Measurements from ENCODE around the gene CYP4F2.
"Not testable (repeated sequence)": the region's sequence is repeated elsewhere in the genome, so short reads cannot be mapped to it uniquely, and the experiment has no call there.

Gene CYP4F2

DNA sequence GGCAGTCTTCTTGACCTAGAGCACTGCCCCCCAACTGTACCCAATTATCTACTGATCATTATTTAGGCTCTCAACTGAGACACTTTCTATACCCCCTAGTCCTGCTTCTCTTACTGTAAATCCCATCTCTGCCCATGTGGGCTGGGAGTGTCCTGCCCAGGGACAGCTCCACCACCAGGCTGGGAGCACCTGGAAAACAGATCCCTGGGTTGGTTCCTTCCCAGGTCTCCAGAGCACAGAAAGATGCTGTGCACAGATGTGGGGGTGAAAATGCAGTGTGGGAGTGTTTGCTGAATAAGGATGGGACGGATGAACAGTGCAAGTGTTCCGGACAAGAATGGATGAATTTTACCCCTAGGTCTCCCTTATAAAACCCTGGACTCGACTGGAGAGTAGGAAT is 12.7 kb downstream of the CYP4F2 start:
- H3K27ac ChIP-seq, result no peak overlapping the region
- TF ChIP-seq ZFX (IDR thresholded peaks at IDR 0.05; ENCODE audit: borderline replicate concordance), result no peak
- TF ChIP-seq, protein P1, sequence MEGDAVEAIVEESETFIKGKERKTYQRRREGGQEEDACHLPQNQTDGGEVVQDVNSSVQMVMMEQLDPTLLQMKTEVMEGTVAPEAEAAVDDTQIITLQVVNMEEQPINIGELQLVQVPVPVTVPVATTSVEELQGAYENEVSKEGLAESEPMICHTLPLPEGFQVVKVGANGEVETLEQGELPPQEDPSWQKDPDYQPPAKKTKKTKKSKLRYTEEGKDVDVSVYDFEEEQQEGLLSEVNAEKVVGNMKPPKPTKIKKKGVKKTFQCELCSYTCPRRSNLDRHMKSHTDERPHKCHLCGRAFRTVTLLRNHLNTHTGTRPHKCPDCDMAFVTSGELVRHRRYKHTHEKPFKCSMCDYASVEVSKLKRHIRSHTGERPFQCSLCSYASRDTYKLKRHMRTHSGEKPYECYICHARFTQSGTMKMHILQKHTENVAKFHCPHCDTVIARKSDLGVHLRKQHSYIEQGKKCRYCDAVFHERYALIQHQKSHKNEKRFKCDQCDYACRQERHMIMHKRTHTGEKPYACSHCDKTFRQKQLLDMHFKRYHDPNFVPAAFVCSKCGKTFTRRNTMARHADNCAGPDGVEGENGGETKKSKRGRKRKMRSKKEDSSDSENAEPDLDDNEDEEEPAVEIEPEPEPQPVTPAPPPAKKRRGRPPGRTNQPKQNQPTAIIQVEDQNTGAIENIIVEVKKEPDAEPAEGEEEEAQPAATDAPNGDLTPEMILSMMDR (IDR thresholded peaks at IDR 0.05), result no peak

DNA sequence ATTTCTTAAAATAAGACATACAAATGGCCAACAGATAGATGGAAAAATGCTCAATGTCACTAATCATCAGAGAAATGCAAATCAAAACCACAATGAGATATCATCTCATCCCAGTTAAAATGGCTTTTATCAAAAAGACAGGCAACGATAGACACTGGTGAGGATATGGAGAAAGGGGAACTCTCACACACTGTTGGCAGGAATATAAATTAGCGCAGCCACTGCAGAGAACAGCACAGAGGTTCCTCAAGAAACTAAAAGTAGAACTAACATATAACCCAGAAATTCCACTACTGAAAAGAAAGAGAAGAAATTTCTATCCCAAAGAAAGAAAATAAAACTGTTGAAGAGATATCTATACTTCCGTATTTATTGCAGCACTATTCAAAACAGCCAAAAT is 14.5 kb downstream of the CYP4F2 start:
- H3K27ac ChIP-seq, result not testable (repeated sequence)

DNA sequence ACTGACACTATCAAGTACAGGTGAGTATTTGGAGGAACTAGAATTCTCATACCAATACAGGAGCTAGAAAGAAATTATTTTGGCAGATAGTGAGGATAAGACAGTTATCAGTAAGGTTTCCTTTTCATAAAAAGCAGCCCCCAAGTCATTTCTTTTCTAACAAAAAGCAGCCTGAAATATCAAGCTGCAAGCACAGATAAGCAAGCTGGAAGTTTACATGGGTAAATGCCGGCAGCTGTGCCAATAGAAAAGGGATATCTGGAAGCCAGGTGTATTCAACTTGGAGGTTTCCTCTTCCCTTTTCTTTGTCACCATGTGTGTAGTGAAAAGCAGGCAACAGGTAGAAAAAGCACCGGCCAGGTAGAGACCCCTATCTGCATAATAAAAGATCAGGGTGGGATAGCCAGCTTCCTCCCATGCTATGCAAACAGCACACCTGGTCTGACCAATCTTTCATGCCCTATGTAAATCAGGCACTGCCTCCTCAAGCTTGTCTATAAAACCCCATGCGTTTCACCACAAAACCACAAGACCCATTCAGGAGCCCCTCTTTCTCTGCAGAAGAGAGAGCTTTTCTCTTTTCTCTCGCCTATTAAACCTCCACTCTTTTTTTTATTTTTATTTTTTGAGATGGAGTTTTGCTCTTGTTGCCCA is 22.9 kb downstream of the CYP4F2 start:
- H3K27ac ChIP-seq, result no peak overlapping the region
- no peak for TF ChIP-seq ZFX (IDR thresholded peaks at IDR 0.05; ENCODE audit: borderline replicate concordance)
- TF ChIP-seq, protein P1 (IDR thresholded peaks at IDR 0.05), result no peak

DNA sequence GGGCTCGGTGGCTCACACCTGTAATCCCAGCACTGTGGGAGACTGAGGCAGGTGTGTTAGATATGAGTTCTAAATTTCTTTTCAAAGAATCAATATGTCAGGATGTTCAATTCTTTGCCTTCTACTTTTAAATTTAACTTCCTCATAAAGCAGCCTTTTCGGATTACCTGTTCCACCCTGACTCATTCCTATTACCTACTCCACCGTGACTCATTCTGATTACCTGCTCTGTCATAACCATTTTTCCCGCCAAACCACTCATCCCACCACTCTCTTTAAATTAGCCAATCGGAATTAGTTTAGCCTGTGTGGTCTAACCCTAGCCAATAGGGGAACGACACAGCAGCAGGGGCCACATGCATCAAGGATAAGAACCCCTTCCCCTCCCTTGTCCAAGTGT is 24.1 kb downstream of the CYP4F2 start:
- H3K27ac ChIP-seq, result not testable (repeated sequence)

DNA sequence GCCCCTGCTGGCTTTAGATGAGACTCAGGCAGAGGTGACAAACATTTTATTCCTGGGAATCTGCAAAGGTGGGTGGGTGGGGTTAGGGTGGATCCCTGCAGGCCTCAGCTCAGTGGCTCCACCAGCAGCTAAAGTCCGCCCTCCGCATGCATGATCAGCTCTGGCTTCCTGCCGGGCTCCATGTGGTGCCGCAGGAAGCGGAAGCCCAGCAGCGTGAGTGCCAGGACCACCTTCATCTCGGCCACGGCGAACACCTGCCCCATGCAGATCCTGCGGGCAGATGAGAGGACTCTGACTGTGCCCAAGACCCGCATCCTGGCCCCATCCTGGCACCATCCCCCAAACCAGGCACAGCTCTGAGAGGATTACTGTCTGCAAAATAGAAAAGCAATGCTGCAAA is 26.3 kb downstream of the CYP4F2 start:
- H3K27ac ChIP-seq, result no peak overlapping the region
- TF ChIP-seq ZFX (IDR thresholded peaks at IDR 0.05; ENCODE audit: borderline replicate concordance), result no peak
- TF ChIP-seq, protein P1 (IDR thresholded peaks at IDR 0.05), result no peak

DNA sequence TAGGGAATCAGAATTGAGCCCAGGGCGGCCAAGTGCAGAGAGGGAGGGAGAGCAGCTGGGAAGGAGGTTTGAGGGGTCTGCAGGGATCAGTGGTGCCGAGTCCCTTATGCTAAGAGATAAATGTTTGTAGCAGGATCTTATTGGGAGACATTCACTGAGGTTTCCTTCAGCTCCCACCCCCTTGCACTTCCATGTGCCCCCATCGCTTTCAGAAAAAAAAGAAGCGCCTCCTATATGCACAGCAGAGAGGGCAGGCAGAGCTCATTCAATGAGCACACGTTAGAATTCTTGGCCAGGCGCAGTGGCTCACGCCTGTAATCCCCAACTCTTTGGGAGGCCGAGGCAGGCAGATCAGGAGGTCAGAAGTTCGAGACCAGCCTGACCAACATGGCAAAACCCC is 28.0 kb downstream of the CYP4F2 start:
- TF ChIP-seq, protein P1 (IDR thresholded peaks at IDR 0.05), result no peak
- no peak for TF ChIP-seq ZFX (IDR thresholded peaks at IDR 0.05; ENCODE audit: borderline replicate concordance)
- no peak overlapping the region for H3K27ac ChIP-seq

DNA sequence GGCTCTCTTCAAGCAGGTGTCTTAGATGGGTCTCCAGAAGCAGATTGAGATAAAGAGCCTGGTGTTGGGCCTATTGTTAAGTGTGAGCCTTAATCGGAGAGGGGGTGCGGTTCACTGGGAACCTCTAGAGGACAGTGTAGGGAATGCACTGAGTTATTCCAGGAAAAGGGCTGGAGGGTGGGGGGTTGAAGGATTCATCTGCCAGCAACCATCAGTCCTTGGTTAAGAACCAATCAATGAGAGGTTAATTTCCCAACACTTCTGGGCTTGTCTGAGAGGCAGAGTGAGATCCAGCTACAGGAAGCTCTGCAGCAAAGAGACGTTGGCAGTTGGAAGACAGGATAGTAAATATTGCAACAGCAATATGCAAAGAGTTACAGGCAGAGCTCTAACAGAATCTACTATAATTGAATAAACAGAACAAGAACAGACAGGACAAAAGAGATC is 28.7 kb downstream of the CYP4F2 start:
- TF ChIP-seq ZFX (IDR thresholded peaks at IDR 0.05; ENCODE audit: borderline replicate concordance), result no peak
- TF ChIP-seq, protein P1 (IDR thresholded peaks at IDR 0.05), result peak; percentile 50
- H3K27ac ChIP-seq, result no peak overlapping the region

DNA sequence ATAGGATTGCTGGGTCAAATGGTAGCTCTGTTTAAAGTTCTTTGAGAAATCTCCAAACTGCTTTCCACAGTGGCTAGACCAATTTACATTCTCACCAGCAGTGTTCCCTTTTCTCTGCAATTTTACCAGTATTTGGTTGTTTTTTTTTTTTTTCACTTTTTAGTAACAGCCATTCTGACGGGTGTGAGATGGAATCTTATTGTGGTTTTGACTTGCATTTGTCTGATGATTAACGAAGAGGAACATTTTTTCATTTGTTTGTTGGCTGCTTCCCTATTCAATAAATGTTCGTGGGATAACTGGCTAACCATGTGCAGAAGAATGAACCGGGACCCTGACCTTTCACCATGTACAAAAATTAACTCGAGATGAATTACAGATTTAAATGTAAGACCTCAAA is 31.2 kb downstream of the CYP4F2 start:
- no peak overlapping the region for H3K27ac ChIP-seq
- TF ChIP-seq ZFX (IDR thresholded peaks at IDR 0.05; ENCODE audit: borderline replicate concordance), result no peak
- TF ChIP-seq, protein P1 (IDR thresholded peaks at IDR 0.05), result no peak
